ENCODE data around the gene NRXN2.

The NRXN2 gene

DNA sequence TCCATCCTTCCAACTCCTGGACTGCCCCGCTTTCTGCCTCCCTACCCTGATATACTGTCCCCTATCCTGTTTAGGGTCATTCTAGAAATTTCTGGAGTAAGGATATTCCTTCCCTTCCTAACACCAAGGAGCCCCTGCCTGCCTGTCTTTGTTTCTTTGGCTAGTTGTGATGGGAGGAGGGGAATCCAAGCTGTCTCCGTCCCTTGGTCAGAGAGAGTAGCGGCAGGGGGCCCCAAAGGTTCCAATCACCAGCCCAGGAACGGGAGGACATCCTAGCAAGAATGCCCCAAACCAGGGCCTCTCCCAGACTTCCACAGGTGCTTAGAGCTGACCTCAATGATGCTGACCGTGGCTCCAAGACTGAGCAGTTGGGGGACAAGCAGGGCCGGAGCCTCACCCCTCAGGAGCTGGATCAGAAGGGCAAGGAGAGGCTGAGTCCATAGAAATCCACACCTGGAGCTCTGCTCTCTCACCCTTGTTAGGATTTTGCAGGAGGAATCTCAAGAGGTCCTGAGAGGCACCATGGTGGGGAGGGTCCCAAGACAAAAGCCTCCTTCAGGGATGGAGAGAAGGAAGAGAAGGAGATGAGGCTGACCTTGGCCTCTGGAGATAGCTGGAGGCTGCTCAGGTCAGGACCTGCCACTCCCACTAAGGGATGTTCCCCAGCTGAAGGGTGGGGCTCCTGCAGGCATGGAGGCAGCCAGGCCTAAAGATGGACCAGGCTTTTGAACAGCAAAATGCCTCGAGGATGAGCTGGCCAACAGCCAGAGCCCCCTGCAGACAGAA, 118.3 kb downstream of the NRXN2 start:
- H3K4me2 ChIP-seq (ENCODE audit: insufficient read depth, low read length, poor library complexity, severe bottlenecking) = no peak overlapping the region
- H2BK5ac ChIP-seq (ENCODE audit: low read length) = no peak overlapping the region
- H3K79me1 ChIP-seq (ENCODE audit: low read depth, low read length) = no peaks in the 10 kb centered on the region
- H3K4ac ChIP-seq (ENCODE audit: low read length) = no peak overlapping the region
- H3K9me3 ChIP-seq (replicated peaks in 1 of 2; ENCODE audit: control insufficient read depth in 2 of 2, insufficient read depth in 1 of 2, low read depth in 1 of 2, low read length in 2 of 2) = no peaks in the 10 kb centered on the region
- no peak overlapping the region for H2BK12ac ChIP-seq (ENCODE audit: low read length)
- H4K8ac ChIP-seq (ENCODE audit: low read depth, low read length) = no peak overlapping the region
- H3K4me1 ChIP-seq (ENCODE audit: control insufficient read depth in 2 of 2, insufficient read depth in 1 of 2, low read depth in 1 of 2, low read length in 2 of 2) = peaks cover 14 to 29% of the 10 kb centered on the region in 2 donors
- no peak overlapping the region for H3K18ac ChIP-seq (ENCODE audit: low read length)
- no peaks in the 10 kb centered on the region for H3K36me3 ChIP-seq (replicated peaks in 1 of 2; ENCODE audit: control insufficient read depth in 2 of 2, insufficient read depth in 2 of 2, low read length in 2 of 2)
- no peak overlapping the region for H3K14ac ChIP-seq (ENCODE audit: low read length)
- no peak overlapping the region for H3K23ac ChIP-seq (ENCODE audit: low read depth, low read length, poor library complexity)
- WGBS, 2 donors (ENCODE audit: extremely low coverage in 2 of 2, insufficient read length in 2 of 2, insufficient replicate concordance in 1 of 2) = no CpG with 5 or more reads among the region's 7 CpGs
- no peak overlapping the region for H2AFZ ChIP-seq (ENCODE audit: low read length)
- H3K27me3 ChIP-seq (ENCODE audit: control insufficient read depth in 3 of 3, insufficient read depth in 3 of 3, low read depth in 1 of 3, low read length in 3 of 3) = peaks cover 0 to 2% (median 0%) of the 10 kb centered on the region in 3 experiments
- H2BK120ac ChIP-seq (ENCODE audit: low read depth, low read length) = no peak overlapping the region
- peak overlapping the region; percentile 78 for H2AK5ac ChIP-seq (ENCODE audit: low read depth, low read length)
- no peak for DNase-seq (ENCODE audit: low spot score)
- no peak overlapping the region for H3K4me3 ChIP-seq (ENCODE audit: low read length in 2 of 2)
- H3K27ac ChIP-seq (replicated peaks; ENCODE audit: low read length) = no peak overlapping the region
- no peak overlapping the region for H3K9ac ChIP-seq (ENCODE audit: low read depth, low read length, poor library complexity)
- H2BK15ac ChIP-seq (ENCODE audit: low read length) = peak overlapping the region; percentile 41
- H4K91ac ChIP-seq (ENCODE audit: low read depth, low read length, poor library complexity) = no peak overlapping the region

DNA sequence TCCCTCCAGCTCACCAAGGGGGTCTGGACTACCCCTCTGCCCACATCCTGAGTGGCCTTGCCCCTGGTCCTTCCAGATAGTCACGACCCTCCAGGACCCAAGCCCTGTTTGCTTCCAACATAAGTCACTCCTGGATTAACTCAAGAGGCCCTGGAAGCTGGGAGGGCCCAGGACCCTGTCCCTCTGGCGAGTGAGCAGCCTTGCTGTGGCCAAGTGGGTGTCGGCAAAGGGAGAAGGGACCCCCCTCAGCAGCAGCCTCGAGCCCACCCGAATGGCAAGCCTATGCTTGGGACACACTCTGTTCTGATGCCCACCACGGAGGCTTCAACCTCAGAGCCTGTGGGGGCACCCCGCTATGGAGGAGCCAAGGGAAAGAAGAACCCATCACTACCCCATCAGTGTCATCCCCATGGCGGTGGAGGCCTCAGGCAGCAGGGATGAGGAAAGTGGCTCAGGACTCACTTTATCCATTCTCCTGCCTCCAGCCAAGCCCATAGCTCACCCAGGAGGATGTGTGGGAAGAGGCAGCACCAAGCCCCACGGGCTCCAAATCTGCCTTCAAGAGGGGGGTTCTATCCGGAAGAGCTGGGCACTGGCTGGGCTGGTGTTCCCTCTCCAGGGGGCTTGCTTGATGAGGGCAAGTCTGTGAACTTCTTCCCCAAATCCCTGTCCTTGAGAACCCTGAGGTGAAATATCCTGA, 119.4 kb downstream of the NRXN2 start:
- no peak overlapping the region for H2AK5ac ChIP-seq (ENCODE audit: low read depth, low read length)
- H3K36me3 ChIP-seq (replicated peaks in 1 of 2; ENCODE audit: control insufficient read depth in 2 of 2, insufficient read depth in 2 of 2, low read length in 2 of 2) = no peaks in the 10 kb centered on the region
- DNase-seq (ENCODE audit: low spot score) = no peak
- no peaks in the 10 kb centered on the region for H3K9me3 ChIP-seq (replicated peaks in 1 of 2; ENCODE audit: control insufficient read depth in 2 of 2, insufficient read depth in 1 of 2, low read depth in 1 of 2, low read length in 2 of 2)
- no peak overlapping the region for H2AFZ ChIP-seq (ENCODE audit: low read length)
- H3K27me3 ChIP-seq (ENCODE audit: control insufficient read depth in 3 of 3, insufficient read depth in 3 of 3, low read depth in 1 of 3, low read length in 3 of 3) = peaks cover 0 to 2% (median 0%) of the 10 kb centered on the region in 3 experiments
- no peak overlapping the region for H3K4ac ChIP-seq (ENCODE audit: low read length)
- H3K4me2 ChIP-seq (ENCODE audit: insufficient read depth, low read length, poor library complexity, severe bottlenecking) = no peak overlapping the region
- no peak overlapping the region for H3K4me3 ChIP-seq (ENCODE audit: low read length in 2 of 2)
- H3K9ac ChIP-seq (ENCODE audit: low read depth, low read length, poor library complexity) = no peak overlapping the region
- H3K23ac ChIP-seq (ENCODE audit: low read depth, low read length, poor library complexity) = peak overlapping the region; percentile 18
- no peak overlapping the region for H3K27ac ChIP-seq (replicated peaks; ENCODE audit: low read length)
- peak overlapping the region; percentile 54 for H3K18ac ChIP-seq (ENCODE audit: low read length)
- no peaks in the 10 kb centered on the region for H3K79me1 ChIP-seq (ENCODE audit: low read depth, low read length)
- peaks cover 10 to 28% of the 10 kb centered on the region in 2 donors for H3K4me1 ChIP-seq (ENCODE audit: control insufficient read depth in 2 of 2, insufficient read depth in 1 of 2, low read depth in 1 of 2, low read length in 2 of 2)
- H2BK15ac ChIP-seq (ENCODE audit: low read length) = peak overlapping the region; percentile 0
- H4K91ac ChIP-seq (ENCODE audit: low read depth, low read length, poor library complexity) = no peak overlapping the region
- WGBS, 2 donors (ENCODE audit: extremely low coverage in 2 of 2, insufficient read length in 2 of 2, insufficient replicate concordance in 1 of 2) = no CpG with 5 or more reads among the region's 10 CpGs
- no peak overlapping the region for H2BK120ac ChIP-seq (ENCODE audit: low read depth, low read length)
- H2BK12ac ChIP-seq (ENCODE audit: low read length) = no peak overlapping the region
- no peak overlapping the region for H2BK5ac ChIP-seq (ENCODE audit: low read length)
- no peak overlapping the region for H3K14ac ChIP-seq (ENCODE audit: low read length)
- no peak overlapping the region for H4K8ac ChIP-seq (ENCODE audit: low read depth, low read length)

GRCh38 chr11:64602466-64603070, 120.4 kb downstream of the NRXN2 start:
- no peak overlapping the region for H4K8ac ChIP-seq (ENCODE audit: low read depth, low read length)
- H3K9ac ChIP-seq (ENCODE audit: low read depth, low read length, poor library complexity) = no peak overlapping the region
- H2BK120ac ChIP-seq (ENCODE audit: low read depth, low read length) = no peak overlapping the region
- no peak overlapping the region for H2BK15ac ChIP-seq (ENCODE audit: low read length)
- H3K27me3 ChIP-seq (ENCODE audit: control insufficient read depth in 3 of 3, insufficient read depth in 3 of 3, low read depth in 1 of 3, low read length in 3 of 3) = peaks cover 0 to 2% (median 0%) of the 10 kb centered on the region in 3 experiments
- H2BK12ac ChIP-seq (ENCODE audit: low read length) = no peak overlapping the region
- no peak overlapping the region for H4K91ac ChIP-seq (ENCODE audit: low read depth, low read length, poor library complexity)
- no peak overlapping the region for H3K14ac ChIP-seq (ENCODE audit: low read length)
- peak overlapping the region; percentile 78 for H2BK5ac ChIP-seq (ENCODE audit: low read length)
- H3K4me3 ChIP-seq (ENCODE audit: low read length in 2 of 2) = peak overlapping the region in 1 of 2 donors; percentile 26
- no peak overlapping the region for H2AFZ ChIP-seq (ENCODE audit: low read length)
- no peak overlapping the region for H3K27ac ChIP-seq (replicated peaks; ENCODE audit: low read length)
- no peak overlapping the region for H2AK5ac ChIP-seq (ENCODE audit: low read depth, low read length)
- no peaks in the 10 kb centered on the region for H3K79me1 ChIP-seq (ENCODE audit: low read depth, low read length)
- no peaks in the 10 kb centered on the region for H3K36me3 ChIP-seq (replicated peaks in 1 of 2; ENCODE audit: control insufficient read depth in 2 of 2, insufficient read depth in 2 of 2, low read length in 2 of 2)
- WGBS, 2 donors (ENCODE audit: extremely low coverage in 2 of 2, insufficient read length in 2 of 2, insufficient replicate concordance in 1 of 2) = no CpG with 5 or more reads among the region's 10 CpGs
- H3K4me1 ChIP-seq (ENCODE audit: control insufficient read depth in 2 of 2, insufficient read depth in 1 of 2, low read depth in 1 of 2, low read length in 2 of 2) = peaks cover 8 to 28% of the 10 kb centered on the region in 2 donors
- no peak overlapping the region for H3K4ac ChIP-seq (ENCODE audit: low read length)
- peak overlapping the region; percentile 78 for H3K23ac ChIP-seq (ENCODE audit: low read depth, low read length, poor library complexity)
- DNase-seq (ENCODE audit: low spot score) = no peak
- H3K4me2 ChIP-seq (ENCODE audit: insufficient read depth, low read length, poor library complexity, severe bottlenecking) = no peak overlapping the region
- no peaks in the 10 kb centered on the region for H3K9me3 ChIP-seq (replicated peaks in 1 of 2; ENCODE audit: control insufficient read depth in 2 of 2, insufficient read depth in 1 of 2, low read depth in 1 of 2, low read length in 2 of 2)
- H3K18ac ChIP-seq (ENCODE audit: low read length) = peak overlapping the region; percentile 68

Data from neuronal stem cell (in vitro differentiated cells).